Activated CD4-positive, CD25-positive, alpha-beta regulatory T cell treated with anti-CD3 and anti-CD28 coated beads, Interleukin-2, amount 50 U/mL, for 16 hours (primary cell): ENCODE results near the gene TNFAIP2.
"Not testable (repeated sequence)": the region's sequence is repeated elsewhere in the genome, so short reads cannot be mapped to it uniquely, and the experiment has no call there.

Experiments
- DNase-seq: peaks from one replicate; pipeline ENCODE4 v3.0.0-alpha.2; 2020; ENCODE audit warnings: low read depth, low spot score

Gene TNFAIP2

GRCh38 chr14:103107455-103107854 is 15.8 kb upstream of the TNFAIP2 start:
- DNase-seq, result no peak

- no peak for DNase-seq
Measured at GRCh38 chr14:103107941-103108748, 15.1 kb upstream of the TNFAIP2 start.

GRCh38 chr14:103108749-103109207 is 14.5 kb upstream of the TNFAIP2 start:
- no peak for DNase-seq

- no peak for DNase-seq
Measured at GRCh38 chr14:103109535-103110441, 13.5 kb upstream of the TNFAIP2 start.

GRCh38 chr14:103110681-103111231 is 12.5 kb upstream of the TNFAIP2 start:
- no peak for DNase-seq

- DNase-seq, result no peak
Measured at GRCh38 chr14:103111232-103111868, 11.9 kb upstream of the TNFAIP2 start.

- DNase-seq, result no peak
Measured at GRCh38 chr14:103112400-103113243, 10.6 kb upstream of the TNFAIP2 start.

GRCh38 chr14:103113303-103113702 is 10.0 kb upstream of the TNFAIP2 start:
- DNase-seq, result no peak

GRCh38 chr14:103113774-103114173 is 9.5 kb upstream of the TNFAIP2 start:
- DNase-seq, result no peak

- DNase-seq, result not testable (repeated sequence)
Measured at GRCh38 chr14:103115086-103115679, 8.1 kb upstream of the TNFAIP2 start.

- DNase-seq, result no peak
Measured at GRCh38 chr14:103115845-103116572, 7.3 kb upstream of the TNFAIP2 start.

GRCh38 chr14:103116636-103117035 is 6.6 kb upstream of the TNFAIP2 start:
- DNase-seq, result no peak

GRCh38 chr14:103117499-103117898 is 5.8 kb upstream of the TNFAIP2 start:
- DNase-seq, result not testable (repeated sequence)

GRCh38 chr14:103118018-103118662 is 5.1 kb upstream of the TNFAIP2 start:
- no peak for DNase-seq

GRCh38 chr14:103118663-103119404 is 4.4 kb upstream of the TNFAIP2 start:
- no peak for DNase-seq

GRCh38 chr14:103119527-103119926 is 3.7 kb upstream of the TNFAIP2 start:
- DNase-seq, result not testable (repeated sequence)

GRCh38 chr14:103121121-103121845 is 2.0 kb upstream of the TNFAIP2 start:
- no peak for DNase-seq
